ENCODE results near the gene C2CD5. TPM values are rescaled to one million over a fixed set of nuclear protein-coding genes. Genes with fewer than 3 reads are reported as not detected.

Gene C2CD5
- total and polyA plus RNA-seq, 4 donors: 13.4 to 81.2 (median 24.6) TPM

- 37 to 71% methylated on average over 1 of the region's 1 CpG for WGBS, 2 donors
- Histone ChIP-seq H3K4me3 (no peak overlapping the region), H3K9ac (ENCODE audit: insufficient read depth in 1 of 2, low read length in 2 of 2) (no peak overlapping the region), H3K36me3 (ENCODE audit: control insufficient read depth in 4 of 4, insufficient read depth in 4 of 4, low read length in 4 of 4) (peaks cover 3 to 14% (median 10%) of the 10 kb centered on the region in 4 donors), H3K27ac (ENCODE audit: low read depth in 1 of 2, low read length in 1 of 2) (no peak overlapping the region), H3K4me1 (ENCODE audit: control insufficient read depth in 5 of 5, insufficient read depth in 5 of 5, low read length in 5 of 5) (peaks cover 0 to 2% (median 0%) of the 10 kb centered on the region in 5 donors), H3K27me3 (ENCODE audit: control insufficient read depth in 3 of 3, insufficient read depth in 3 of 3, low read length in 2 of 3) (no peaks in the 10 kb centered on the region), H3K9me3 (ENCODE audit: control insufficient read depth in 4 of 4, insufficient read depth in 3 of 4, low read length in 3 of 4) (no peaks in the 10 kb centered on the region)
- TF ChIP-seq CTCF (IDR thresholded peaks at IDR 0.05; ENCODE audit: control extremely low read depth, extremely low read depth): no peak
- DNase-seq (peak in 1 of 3 donors; percentile 32), ATAC-seq (ENCODE audit: insufficient read depth, low FRiP score) (no peak)
Measured at GRCh38 chr12:22518060-22518719, 26.2 kb downstream of the C2CD5 start.

- Histone ChIP-seq H3K9me3 (ENCODE audit: control insufficient read depth in 4 of 4, insufficient read depth in 3 of 4, low read length in 3 of 4) (no peaks in the 10 kb centered on the region), H3K4me3 (no peak overlapping the region), H3K4me1 (ENCODE audit: control insufficient read depth in 5 of 5, insufficient read depth in 5 of 5, low read length in 5 of 5) (peaks cover 0 to 2% (median 0%) of the 10 kb centered on the region in 5 donors), H3K27me3 (ENCODE audit: control insufficient read depth in 3 of 3, insufficient read depth in 3 of 3, low read length in 2 of 3) (no peaks in the 10 kb centered on the region), H3K27ac (ENCODE audit: low read depth in 1 of 2, low read length in 1 of 2) (no peak overlapping the region), H3K36me3 (ENCODE audit: control insufficient read depth in 4 of 4, insufficient read depth in 4 of 4, low read length in 4 of 4) (peaks cover 2 to 17% (median 4%) of the 10 kb centered on the region in 4 donors), H3K9ac (ENCODE audit: insufficient read depth in 1 of 2, low read length in 2 of 2) (no peak overlapping the region)
- ATAC-seq (ENCODE audit: insufficient read depth, low FRiP score): no peak
- no peak for TF ChIP-seq CTCF (IDR thresholded peaks at IDR 0.05; ENCODE audit: control extremely low read depth, extremely low read depth)
- DNase-seq: no peak
- WGBS, 2 donors: 90 to 96% methylated on average over 1 of the region's 1 CpG
Measured at GRCh38 chr12:22514875-22515274, 29.5 kb downstream of the C2CD5 start.

GRCh38 chr12:22505826-22506225 is 38.5 kb downstream of the C2CD5 start:
- ATAC-seq (ENCODE audit: insufficient read depth, low FRiP score): no peak
- DNase-seq: no peak
- Histone ChIP-seq H3K27ac (ENCODE audit: low read depth in 1 of 2, low read length in 1 of 2) (no peak overlapping the region), H3K4me1 (ENCODE audit: control insufficient read depth in 5 of 5, insufficient read depth in 5 of 5, low read length in 5 of 5) (no peaks in the 10 kb centered on the region), H3K9ac (ENCODE audit: insufficient read depth in 1 of 2, low read length in 2 of 2) (no peak overlapping the region), H3K9me3 (ENCODE audit: control insufficient read depth in 4 of 4, insufficient read depth in 3 of 4, low read length in 3 of 4) (no peaks in the 10 kb centered on the region), H3K27me3 (ENCODE audit: control insufficient read depth in 3 of 3, insufficient read depth in 3 of 3, low read length in 2 of 3) (no peaks in the 10 kb centered on the region), H3K4me3 (no peak overlapping the region), H3K36me3 (ENCODE audit: control insufficient read depth in 4 of 4, insufficient read depth in 4 of 4, low read length in 4 of 4) (peaks cover 2 to 14% (median 9%) of the 10 kb centered on the region in 4 donors)
- no peak for TF ChIP-seq CTCF (IDR thresholded peaks at IDR 0.05; ENCODE audit: control extremely low read depth, extremely low read depth)
- WGBS, 2 donors: 97 to 98% methylated on average over 2 of the region's 2 CpGs

- WGBS, 2 donors: 89 to 91% methylated on average over 4 of the region's 4 CpGs
- no peak for TF ChIP-seq CTCF (IDR thresholded peaks at IDR 0.05; ENCODE audit: control extremely low read depth, extremely low read depth)
- Histone ChIP-seq H3K27me3 (ENCODE audit: control insufficient read depth in 3 of 3, insufficient read depth in 3 of 3, low read length in 2 of 3) (no peaks in the 10 kb centered on the region), H3K9me3 (ENCODE audit: control insufficient read depth in 4 of 4, insufficient read depth in 3 of 4, low read length in 3 of 4) (no peaks in the 10 kb centered on the region), H3K36me3 (ENCODE audit: control insufficient read depth in 4 of 4, insufficient read depth in 4 of 4, low read length in 4 of 4) (peaks cover 0 to 5% (median 3%) of the 10 kb centered on the region in 4 donors), H3K9ac (ENCODE audit: insufficient read depth in 1 of 2, low read length in 2 of 2) (no peak overlapping the region), H3K4me3 (no peak overlapping the region), H3K27ac (ENCODE audit: low read depth in 1 of 2, low read length in 1 of 2) (no peak overlapping the region), H3K4me1 (ENCODE audit: control insufficient read depth in 5 of 5, insufficient read depth in 5 of 5, low read length in 5 of 5) (no peaks in the 10 kb centered on the region)
- DNase-seq: no peak
- ATAC-seq (ENCODE audit: insufficient read depth, low FRiP score): no peak
Measured at GRCh38 chr12:22500100-22500499, 44.2 kb downstream of the C2CD5 start.
